RWPE1 (cell line): ENCODE results near the gene PLCH1.

Source experiments
- CTCF ChIA-PET: fragments of 350-600 bp; sonication (Branson Sonifier 250); formaldehyde crosslinking; extraction: SDS; loops from one replicate; lab custom pipeline; 2021; lab: Yijun Ruan, JAX
- POLR2A ChIA-PET: fragments of 400-600 bp; formaldehyde crosslinking; extraction: SDS; loops from one replicate; lab custom pipeline; 2020; ENCODE audit warnings: antibody characterized with exemption; ENCODE audit not compliant: low non-redundant PET; lab: Yijun Ruan, JAX
- DNase-seq: peaks from one replicate; pipeline ENCODE4 v3.0.0; 2012; ENCODE audit warnings: low spot score
- H3K27ac ChIP-seq: fragments of 450-650 bp; 2 replicates; pipeline ENCODE4 v1.5.1; 2017
- TF ChIP-seq, protein P1 (sequence below): fragments of 450-650 bp; conservative IDR thresholded peaks from 2 replicates; pipeline ENCODE4 v1.5.1; 2017; ENCODE audit warnings: low read depth, mild to moderate bottlenecking

PLCH1 gene

DNA sequence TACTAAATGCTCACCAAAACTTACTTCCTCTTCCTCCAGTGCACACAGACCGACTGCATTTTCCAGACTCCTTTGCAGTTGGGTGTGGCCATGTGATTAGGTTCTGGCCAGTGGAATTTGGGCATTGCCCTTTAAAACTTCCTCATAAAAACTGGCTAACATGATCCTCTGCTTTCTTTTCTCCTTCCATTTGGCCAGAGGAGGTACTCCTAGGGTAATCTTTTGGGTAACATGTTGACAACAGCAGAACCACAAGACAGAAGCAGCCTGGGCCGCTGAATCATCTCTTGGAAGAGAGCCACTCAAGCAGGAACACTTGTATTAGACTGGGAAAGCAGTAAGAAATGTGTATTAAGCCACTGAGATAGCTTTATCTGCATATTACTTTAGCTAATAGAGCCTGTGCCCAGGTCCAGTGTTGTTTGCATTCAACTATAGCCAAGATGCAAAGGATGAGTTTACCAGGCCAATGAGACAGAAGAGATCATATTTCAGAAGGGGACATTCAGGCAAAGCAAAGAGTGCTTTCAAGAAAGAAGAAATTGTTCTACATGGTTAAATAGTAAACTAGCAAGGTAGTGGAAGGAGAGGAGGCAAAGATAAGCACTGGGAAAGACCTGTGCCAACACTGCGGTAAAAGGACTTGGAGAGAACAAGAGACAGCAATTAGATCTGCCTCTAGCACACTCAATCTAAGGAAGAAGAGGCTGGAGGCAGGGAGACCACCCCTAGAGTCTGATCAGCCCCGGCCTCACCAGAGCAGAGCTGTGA, 79.8 kb downstream of the PLCH1 start:
- TF ChIP-seq, protein P1, sequence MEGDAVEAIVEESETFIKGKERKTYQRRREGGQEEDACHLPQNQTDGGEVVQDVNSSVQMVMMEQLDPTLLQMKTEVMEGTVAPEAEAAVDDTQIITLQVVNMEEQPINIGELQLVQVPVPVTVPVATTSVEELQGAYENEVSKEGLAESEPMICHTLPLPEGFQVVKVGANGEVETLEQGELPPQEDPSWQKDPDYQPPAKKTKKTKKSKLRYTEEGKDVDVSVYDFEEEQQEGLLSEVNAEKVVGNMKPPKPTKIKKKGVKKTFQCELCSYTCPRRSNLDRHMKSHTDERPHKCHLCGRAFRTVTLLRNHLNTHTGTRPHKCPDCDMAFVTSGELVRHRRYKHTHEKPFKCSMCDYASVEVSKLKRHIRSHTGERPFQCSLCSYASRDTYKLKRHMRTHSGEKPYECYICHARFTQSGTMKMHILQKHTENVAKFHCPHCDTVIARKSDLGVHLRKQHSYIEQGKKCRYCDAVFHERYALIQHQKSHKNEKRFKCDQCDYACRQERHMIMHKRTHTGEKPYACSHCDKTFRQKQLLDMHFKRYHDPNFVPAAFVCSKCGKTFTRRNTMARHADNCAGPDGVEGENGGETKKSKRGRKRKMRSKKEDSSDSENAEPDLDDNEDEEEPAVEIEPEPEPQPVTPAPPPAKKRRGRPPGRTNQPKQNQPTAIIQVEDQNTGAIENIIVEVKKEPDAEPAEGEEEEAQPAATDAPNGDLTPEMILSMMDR: no peak
- CTCF ChIA-PET: interaction anchor here (0.6 kb wide), 1 partner anchor 241 kb away, joined by 3 read pairs; no protein-coding TSS in a partner anchor
- DNase-seq: no peak
- H3K27ac ChIP-seq: no peak overlapping the region
- POLR2A ChIA-PET: no interaction called here

DNA sequence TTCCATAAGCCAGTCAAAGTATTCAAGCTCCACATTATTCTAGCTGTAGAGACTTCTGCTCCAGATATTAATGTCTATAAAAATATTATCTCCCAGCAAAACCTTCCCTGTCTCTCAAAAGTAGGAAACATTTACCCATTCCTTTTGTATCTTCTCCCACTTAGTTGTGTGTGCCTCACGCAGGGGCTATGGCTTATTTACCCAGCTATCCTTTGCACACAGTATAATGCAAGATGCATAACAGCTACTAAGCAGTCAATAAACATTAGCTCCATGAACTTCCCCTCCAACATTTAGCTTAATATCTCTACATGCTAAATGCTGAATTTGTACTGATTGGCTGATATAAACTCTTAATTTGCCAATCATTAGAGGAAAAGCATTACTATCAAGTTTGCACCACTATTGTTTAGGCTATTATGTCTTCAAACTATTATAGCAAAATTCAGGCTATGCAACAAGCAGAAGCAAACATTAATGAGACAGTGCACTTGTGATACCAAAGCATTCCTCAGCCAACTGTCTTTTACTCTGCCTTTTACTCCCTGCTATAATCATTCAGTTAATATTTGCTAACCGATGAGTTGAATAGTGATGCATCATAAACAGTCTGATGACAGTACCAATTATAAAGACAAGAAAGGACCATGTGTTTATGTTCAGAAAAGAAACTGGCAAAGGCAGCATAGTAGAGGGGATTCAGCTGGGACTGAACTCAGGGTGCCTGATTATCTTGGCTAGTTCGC, 81.2 kb downstream of the PLCH1 start:
- CTCF ChIA-PET: no interaction called here
- H3K27ac ChIP-seq: no peak overlapping the region
- no peak for DNase-seq
- TF ChIP-seq, protein P1: no peak
- POLR2A ChIA-PET: no interaction called here

DNA sequence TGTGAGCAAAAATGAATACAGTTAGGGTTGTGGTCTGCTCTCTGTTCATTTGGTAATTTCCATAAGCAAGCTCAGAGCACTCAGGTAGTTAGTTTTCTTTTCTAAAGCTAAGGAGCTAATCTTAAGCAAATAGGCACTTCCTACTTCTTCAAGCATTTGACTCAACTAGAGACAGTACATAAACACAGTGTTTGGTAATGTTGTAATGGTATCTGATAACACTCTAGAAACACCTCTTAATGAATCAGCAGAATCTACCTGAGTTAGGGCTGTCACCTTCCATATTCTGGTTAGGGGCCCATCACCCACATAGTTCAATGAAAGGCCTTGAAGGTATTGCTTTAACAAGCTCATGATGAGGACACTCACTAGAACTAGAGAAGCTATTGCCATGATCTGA, 83.1 kb downstream of the PLCH1 start:
- DNase-seq: no peak
- no peak overlapping the region for H3K27ac ChIP-seq
- TF ChIP-seq, protein P1: no peak
- POLR2A ChIA-PET: no interaction called here
- CTCF ChIA-PET: no interaction called here

DNA sequence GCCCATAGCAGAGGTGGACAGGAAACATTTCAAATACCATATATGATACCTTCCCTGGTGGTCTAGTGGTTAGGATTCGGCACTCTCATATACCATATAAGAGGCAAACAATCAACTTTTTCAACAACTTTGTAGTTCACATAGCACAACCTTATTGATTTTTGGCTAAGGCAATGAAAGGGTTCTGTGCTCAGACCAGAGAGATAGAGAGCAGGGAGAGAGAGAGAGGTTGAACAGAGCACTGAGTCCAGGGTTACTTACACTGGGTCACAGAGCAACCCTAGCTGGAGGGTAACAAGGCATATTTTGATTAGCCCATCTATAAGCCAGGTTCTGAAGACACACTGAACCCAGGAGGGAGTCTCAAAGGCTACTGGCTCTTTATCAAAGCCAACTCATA, 83.8 kb downstream of the PLCH1 start:
- POLR2A ChIA-PET: no interaction called here

DNA sequence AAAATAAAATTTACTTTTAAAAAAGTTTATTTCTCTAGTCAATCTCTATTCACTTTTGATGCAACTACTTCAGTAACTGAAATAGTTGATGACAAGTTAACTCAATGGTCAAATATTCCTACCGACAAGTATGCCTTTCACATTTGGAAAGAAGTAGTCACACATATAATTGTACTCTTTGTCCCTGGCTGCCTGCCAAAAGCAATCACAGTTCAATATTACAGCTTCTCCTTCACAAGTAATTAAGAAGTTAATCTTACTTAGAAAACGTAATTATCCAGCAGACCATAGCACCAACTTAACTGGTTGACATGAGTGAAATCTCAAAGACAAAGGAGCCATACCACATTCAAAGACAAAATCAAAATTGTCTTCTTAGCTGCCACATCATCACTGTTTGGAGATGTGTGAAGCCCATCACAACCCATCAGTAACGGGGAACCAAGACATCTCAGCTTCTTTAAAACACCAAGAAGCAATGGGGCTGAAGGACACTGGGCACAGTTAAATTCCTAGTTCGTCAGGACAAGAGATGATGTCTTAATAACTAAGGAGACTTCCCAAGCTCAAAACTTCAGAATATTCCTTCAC, 86.1 kb downstream of the PLCH1 start:
- ChIA-PET POLR2A (no interaction called here), CTCF (no interaction called here)
- no peak overlapping the region for H3K27ac ChIP-seq
- TF ChIP-seq, protein P1: no peak
- DNase-seq: no peak

More for the DNA sequence above, 83.8 kb downstream of the PLCH1 start:
- DNase-seq: no peak
- H3K27ac ChIP-seq: no peak overlapping the region
- CTCF ChIA-PET: no interaction called here
- TF ChIP-seq, protein P1: no peak

DNA sequence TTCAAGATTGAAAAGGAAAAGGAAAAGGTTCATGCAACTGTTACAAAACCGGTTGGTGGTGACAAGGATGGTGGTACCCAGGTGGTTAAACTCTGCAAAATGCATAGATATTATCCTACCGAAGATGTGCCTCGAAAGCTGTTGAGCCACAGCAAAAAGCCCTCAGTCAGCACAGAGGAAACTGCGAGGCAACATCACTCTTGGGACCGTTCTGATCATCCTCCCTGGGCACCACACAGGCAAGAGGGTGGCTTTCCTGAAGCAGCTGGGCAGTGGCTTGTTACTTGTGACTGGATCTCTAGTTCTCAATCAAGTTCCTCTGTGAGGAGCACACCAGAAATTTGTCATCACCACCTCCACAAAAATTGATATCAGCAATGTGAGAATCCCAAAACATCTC, 86.9 kb downstream of the PLCH1 start:
- no peak overlapping the region for H3K27ac ChIP-seq
- ChIA-PET CTCF (no interaction called here), POLR2A (no interaction called here)
- DNase-seq: no peak
- TF ChIP-seq, protein P1: no peak
